ENCODE data around the gene MAP3K9.

MAP3K9 gene

GRCh38 chr14:70698288-70698687, 111.0 kb downstream of the MAP3K9 start:
- peak; percentile 81 for DNase-seq (ENCODE audit: low spot score)

DNA sequence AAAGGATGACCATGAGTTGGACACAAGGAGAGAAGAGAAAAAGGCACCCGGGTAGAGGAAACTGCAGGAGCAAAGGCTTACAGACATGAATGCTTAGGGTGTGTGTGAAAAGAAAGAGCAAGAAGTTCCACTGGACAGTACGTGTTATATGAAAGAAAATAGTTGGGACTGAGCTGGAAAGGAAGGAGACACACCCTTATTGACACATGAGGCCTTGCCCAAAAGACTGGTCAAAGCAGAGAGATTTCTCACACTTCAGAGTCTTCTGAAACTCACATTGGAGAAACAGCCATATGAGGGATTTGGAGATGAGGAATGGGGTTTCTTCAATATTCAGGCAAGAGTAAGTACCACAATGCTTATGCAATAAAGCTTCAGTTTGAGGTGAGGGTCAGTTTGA, 111.6 kb downstream of the MAP3K9 start:
- peak; percentile 32 for DNase-seq (ENCODE audit: low spot score)

GRCh38 chr14:70696026-70696425, 113.3 kb downstream of the MAP3K9 start:
- no peak for DNase-seq (ENCODE audit: low spot score)

GRCh38 chr14:70692210-70692609, 117.1 kb downstream of the MAP3K9 start:
- no peak for DNase-seq (ENCODE audit: low spot score)

GRCh38 chr14:70685474-70686197, 123.7 kb downstream of the MAP3K9 start:
- DNase-seq (ENCODE audit: low spot score) = no peak

DNA sequence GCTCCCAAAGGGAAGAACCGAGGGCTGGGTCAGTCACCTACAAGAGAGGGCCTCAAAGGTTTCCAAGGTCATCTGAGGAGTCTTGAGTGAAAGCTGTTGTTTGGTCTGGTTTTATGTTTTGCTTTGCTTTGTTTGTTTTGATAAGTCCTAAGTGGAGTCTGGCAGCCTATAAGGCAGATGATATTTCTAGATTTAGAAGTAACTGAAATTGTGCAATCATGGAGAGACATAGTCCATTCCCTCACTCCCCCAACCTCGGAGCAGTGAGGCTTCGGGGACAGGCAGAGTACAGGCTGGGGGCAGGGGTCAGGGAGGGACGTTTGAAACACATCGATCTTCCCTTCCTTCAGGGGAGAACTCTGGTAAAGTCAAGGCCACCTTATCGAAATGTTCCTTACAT, 125.3 kb downstream of the MAP3K9 start:
- no peak for DNase-seq (ENCODE audit: low spot score)

DNA sequence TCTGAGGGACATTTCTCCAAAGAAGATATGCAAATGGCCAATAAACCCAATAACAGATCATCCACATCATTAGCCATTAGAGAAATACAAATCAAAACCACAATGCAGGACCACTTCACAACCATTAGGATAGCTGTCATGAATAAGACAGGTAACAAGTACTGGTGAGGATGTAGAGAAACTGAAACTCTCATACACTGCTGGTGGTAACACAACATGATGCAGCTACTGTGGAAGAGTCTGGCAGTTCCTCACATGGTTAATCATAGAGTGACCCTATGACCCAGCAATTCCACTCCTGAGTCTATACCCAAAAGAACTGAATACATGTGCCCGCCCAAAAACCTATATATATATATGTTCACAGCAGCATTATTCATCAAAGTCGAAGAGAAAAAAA, 128.6 kb downstream of the MAP3K9 start:
- no peak for DNase-seq (ENCODE audit: low spot score)

DNA sequence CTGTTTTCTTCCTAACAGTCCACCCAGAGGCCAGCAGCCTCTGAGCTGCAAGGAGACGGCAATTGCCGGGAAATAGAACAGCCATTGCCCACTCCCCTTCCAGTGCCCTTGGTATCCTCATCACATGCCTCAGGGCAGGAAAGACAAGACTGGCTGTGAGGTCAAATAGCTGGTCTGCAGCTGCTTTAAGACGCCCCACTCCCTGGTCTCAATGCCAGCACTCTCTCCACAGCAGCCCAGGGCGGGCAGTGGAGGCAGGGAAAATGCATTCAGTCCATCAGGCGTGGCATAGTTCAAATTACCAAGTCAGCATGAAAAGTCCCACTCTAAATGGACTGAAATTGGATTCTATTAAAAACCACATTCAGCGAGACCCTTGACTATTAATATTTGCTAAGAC, 132.0 kb downstream of the MAP3K9 start:
- DNase-seq (ENCODE audit: low spot score) = no peak
